ENCODE data around the gene AGBL4.

The AGBL4 gene

GRCh38 chr1:48937732-48938131, 1086.0 kb downstream of the AGBL4 start:
- DNase-seq: no peak

- no peak for DNase-seq
Observed at GRCh38 chr1:48936436-48936835, 1087.3 kb downstream of the AGBL4 start.

GRCh38 chr1:48932366-48932765, 1091.4 kb downstream of the AGBL4 start:
- DNase-seq: no peak

GRCh38 chr1:48931506-48932192, 1092.1 kb downstream of the AGBL4 start:
- DNase-seq: no peak

- DNase-seq: no peak
Observed at GRCh38 chr1:48930011-48930410, 1093.7 kb downstream of the AGBL4 start.

- DNase-seq: no peak
Observed at GRCh38 chr1:48924099-48924498, 1099.7 kb downstream of the AGBL4 start.

GRCh38 chr1:48923116-48923515, 1100.6 kb downstream of the AGBL4 start:
- no peak for DNase-seq

GRCh38 chr1:48920851-48921250, 1102.9 kb downstream of the AGBL4 start:
- DNase-seq: no peak

GRCh38 chr1:48917901-48918603, 1105.7 kb downstream of the AGBL4 start:
- DNase-seq: no peak

GRCh38 chr1:48917070-48917454, 1106.7 kb downstream of the AGBL4 start:
- no peak for DNase-seq

- no peak for DNase-seq
Observed at GRCh38 chr1:48916130-48917069, 1107.4 kb downstream of the AGBL4 start.

- DNase-seq: no peak
Observed at GRCh38 chr1:48908606-48909005, 1115.1 kb downstream of the AGBL4 start.

GRCh38 chr1:48906729-48907128, 1117.0 kb downstream of the AGBL4 start:
- no peak for DNase-seq

- DNase-seq: no peak
Observed at GRCh38 chr1:48906164-48906563, 1117.6 kb downstream of the AGBL4 start.

GRCh38 chr1:48903291-48903690, 1120.5 kb downstream of the AGBL4 start:
- no peak for DNase-seq

- DNase-seq: no peak
Observed at GRCh38 chr1:48898894-48899293, 1124.9 kb downstream of the AGBL4 start.

GRCh38 chr1:48889615-48890014, 1134.1 kb downstream of the AGBL4 start:
- no peak for DNase-seq

GRCh38 chr1:48889082-48889481, 1134.7 kb downstream of the AGBL4 start:
- no peak for DNase-seq

- DNase-seq: no peak
Observed at GRCh38 chr1:48887796-48888195, 1136.0 kb downstream of the AGBL4 start.

GRCh38 chr1:48882020-48882419, 1141.7 kb downstream of the AGBL4 start:
- DNase-seq: no peak

GRCh38 chr1:48878191-48878940, 1145.4 kb downstream of the AGBL4 start:
- DNase-seq: no peak

GRCh38 chr1:48876330-48876785, 1147.4 kb downstream of the AGBL4 start:
- DNase-seq: no peak
